Effector memory CD8-positive, alpha-beta T cell (primary cell): ENCODE results near the gene SHISA6.
"Not testable (repeated sequence)": the region's sequence is repeated elsewhere in the genome, so short reads cannot be mapped to it uniquely, and the experiment has no call there.

Experiments
- ATAC-seq: fragments of 150-1000 bp; cut with Tn5 transposase; replicated peaks from 2 replicates; pipeline ENCODE4 v1.10.0; 2021; ENCODE audit warnings: mild to moderate bottlenecking, moderate library complexity
- DNase-seq, 3 experiments: peaks; one replicate each; pipeline ENCODE4 v3.0.0; 2021
- H3K27ac Mint-ChIP-seq, 2 donors: one replicate each; pipeline ENCODE4 v1.8.0; 2022; ENCODE audit warnings: mild to moderate bottlenecking in 2 of 2, mixed read lengths in 2 of 2, moderate library complexity in 2 of 2
- H3K27me3 Mint-ChIP-seq, 2 donors: one replicate each; pipeline ENCODE4 v1.8.0; 2022; ENCODE audit warnings: mixed read lengths in 2 of 2
- H3K36me3 Mint-ChIP-seq: one replicate; pipeline ENCODE4 v1.8.0; 2022; ENCODE audit warnings: mild to moderate bottlenecking, moderate library complexity, mixed read lengths; ENCODE audit not compliant: insufficient read depth
- H3K4me1 Mint-ChIP-seq, 2 donors: one replicate each; pipeline ENCODE4 v1.8.0; 2022; ENCODE audit warnings: low read depth in 2 of 2, mixed read lengths in 2 of 2
- H3K4me3 Mint-ChIP-seq, 2 donors: one replicate each; pipeline ENCODE4 v1.8.0; 2022; ENCODE audit warnings: mild to moderate bottlenecking in 2 of 2, mixed read lengths in 2 of 2, moderate library complexity in 2 of 2
- H3K9me3 Mint-ChIP-seq, 2 donors: one replicate each; pipeline ENCODE4 v1.8.0; 2022; ENCODE audit warnings: mixed read lengths in 2 of 2

SHISA6 gene

GRCh38 chr17:11300201-11300600 lies 59.2 kb downstream of the SHISA6 start:
- ATAC-seq (no peak), DNase-seq (no peak)
- Mint-ChIP-seq H3K4me1 (no peaks in the 10 kb centered on the region), H3K4me3 (no peak overlapping the region), H3K9me3 (peaks cover 12 to 13% of the 10 kb centered on the region in 2 donors), H3K27ac (no peak overlapping the region), H3K27me3 (no peaks in the 10 kb centered on the region), H3K36me3 (no peaks in the 10 kb centered on the region)

GRCh38 chr17:11300738-11301137 lies 59.7 kb downstream of the SHISA6 start:
- H3K27me3 Mint-ChIP-seq: no peaks in the 10 kb centered on the region
- H3K4me3 Mint-ChIP-seq: no peak overlapping the region
- peaks cover 12 to 13% of the 10 kb centered on the region in 2 donors for H3K9me3 Mint-ChIP-seq
- ATAC-seq (no peak), DNase-seq (no peak)
- no peaks in the 10 kb centered on the region for H3K36me3 Mint-ChIP-seq
- H3K4me1 Mint-ChIP-seq: no peaks in the 10 kb centered on the region
- no peak overlapping the region for H3K27ac Mint-ChIP-seq

- not testable (repeated sequence) for ATAC-seq, H3K4me1 Mint-ChIP-seq, H3K27me3 Mint-ChIP-seq, H3K9me3 Mint-ChIP-seq, H3K27ac Mint-ChIP-seq, H3K36me3 Mint-ChIP-seq, H3K4me3 Mint-ChIP-seq, DNase-seq
These were observed 60.9 kb downstream of the SHISA6 start for GRCh38 chr17:11301874-11302273.

GRCh38 chr17:11302401-11303186 lies 61.6 kb downstream of the SHISA6 start:
- no peaks in the 10 kb centered on the region for H3K36me3 Mint-ChIP-seq
- H3K4me1 Mint-ChIP-seq: no peaks in the 10 kb centered on the region
- ATAC-seq: no peak
- no peak overlapping the region for H3K27ac Mint-ChIP-seq
- no peaks in the 10 kb centered on the region for H3K27me3 Mint-ChIP-seq
- no peaks in the 10 kb centered on the region for H3K9me3 Mint-ChIP-seq
- no peak overlapping the region for H3K4me3 Mint-ChIP-seq
- no peak for DNase-seq

- DNase-seq (no peak), ATAC-seq (no peak)
- Mint-ChIP-seq H3K4me1 (no peaks in the 10 kb centered on the region), H3K4me3 (no peak overlapping the region), H3K36me3 (no peaks in the 10 kb centered on the region), H3K27ac (no peak overlapping the region), H3K27me3 (no peaks in the 10 kb centered on the region), H3K9me3 (no peaks in the 10 kb centered on the region)
These were observed 62.9 kb downstream of the SHISA6 start for GRCh38 chr17:11303773-11304394.

GRCh38 chr17:11304568-11304967 lies 63.6 kb downstream of the SHISA6 start:
- no peaks in the 10 kb centered on the region for H3K27me3 Mint-ChIP-seq

GRCh38 chr17:11305524-11305923 lies 64.5 kb downstream of the SHISA6 start:
- no peak for ATAC-seq
- no peaks in the 10 kb centered on the region for H3K27me3 Mint-ChIP-seq
- no peaks in the 10 kb centered on the region for H3K4me1 Mint-ChIP-seq
- H3K9me3 Mint-ChIP-seq: peaks cover 4 to 10% of the 10 kb centered on the region in 2 donors
- no peak overlapping the region for H3K27ac Mint-ChIP-seq
- DNase-seq: no peak
- no peaks in the 10 kb centered on the region for H3K36me3 Mint-ChIP-seq
- no peak overlapping the region for H3K4me3 Mint-ChIP-seq

More at GRCh38 chr17:11304568-11304967, 63.6 kb downstream of the SHISA6 start:
- Mint-ChIP-seq H3K4me1 (no peaks in the 10 kb centered on the region), H3K4me3 (no peak overlapping the region), H3K9me3 (peaks cover under 1 to 4% of the 10 kb centered on the region in 2 donors), H3K36me3 (no peaks in the 10 kb centered on the region), H3K27ac (no peak overlapping the region)
- ATAC-seq (no peak), DNase-seq (no peak)

- no peak for ATAC-seq
- H3K4me1 Mint-ChIP-seq: no peaks in the 10 kb centered on the region
- H3K36me3 Mint-ChIP-seq: no peaks in the 10 kb centered on the region
These were observed 67.5 kb downstream of the SHISA6 start for GRCh38 chr17:11308531-11308930.

GRCh38 chr17:11309033-11309432 lies 68.0 kb downstream of the SHISA6 start:
- Mint-ChIP-seq H3K9me3 (peaks cover 6 to 10% of the 10 kb centered on the region in 2 donors), H3K36me3 (no peaks in the 10 kb centered on the region), H3K4me1 (no peaks in the 10 kb centered on the region), H3K4me3 (no peak overlapping the region), H3K27ac (no peak overlapping the region), H3K27me3 (no peaks in the 10 kb centered on the region)
- DNase-seq (no peak), ATAC-seq (no peak)

More at GRCh38 chr17:11308531-11308930, 67.5 kb downstream of the SHISA6 start:
- H3K4me3 Mint-ChIP-seq: no peak overlapping the region
- H3K9me3 Mint-ChIP-seq: peaks cover 6 to 10% of the 10 kb centered on the region in 2 donors
- H3K27me3 Mint-ChIP-seq: no peaks in the 10 kb centered on the region
- no peak overlapping the region for H3K27ac Mint-ChIP-seq
- no peak for DNase-seq

GRCh38 chr17:11309850-11310249 lies 68.8 kb downstream of the SHISA6 start:
- Mint-ChIP-seq H3K4me3 (no peak overlapping the region), H3K9me3 (peaks cover 6 to 10% of the 10 kb centered on the region in 2 donors), H3K36me3 (no peaks in the 10 kb centered on the region), H3K4me1 (no peaks in the 10 kb centered on the region), H3K27ac (no peak overlapping the region), H3K27me3 (no peaks in the 10 kb centered on the region)
- ATAC-seq (no peak), DNase-seq (no peak)

GRCh38 chr17:11316451-11316850 lies 75.4 kb downstream of the SHISA6 start:
- not testable (repeated sequence) for DNase-seq, ATAC-seq, H3K27me3 Mint-ChIP-seq, H3K4me3 Mint-ChIP-seq, H3K9me3 Mint-ChIP-seq, H3K4me1 Mint-ChIP-seq, H3K27ac Mint-ChIP-seq, H3K36me3 Mint-ChIP-seq

- no peak for ATAC-seq
- no peak overlapping the region for H3K4me3 Mint-ChIP-seq
These were observed 77.2 kb downstream of the SHISA6 start for GRCh38 chr17:11318207-11318606.

GRCh38 chr17:11319894-11320293 lies 78.9 kb downstream of the SHISA6 start:
- peaks cover 0 to 1% of the 10 kb centered on the region in 2 donors for H3K9me3 Mint-ChIP-seq
- no peak overlapping the region for H3K27ac Mint-ChIP-seq
- H3K36me3 Mint-ChIP-seq: no peaks in the 10 kb centered on the region
- no peak overlapping the region for H3K4me3 Mint-ChIP-seq
- no peak for DNase-seq
- ATAC-seq: no peak
- H3K4me1 Mint-ChIP-seq: no peaks in the 10 kb centered on the region
- H3K27me3 Mint-ChIP-seq: no peaks in the 10 kb centered on the region

More at GRCh38 chr17:11318207-11318606, 77.2 kb downstream of the SHISA6 start:
- DNase-seq: no peak
- Mint-ChIP-seq H3K9me3 (peaks cover 0 to 3% of the 10 kb centered on the region in 2 donors), H3K36me3 (no peaks in the 10 kb centered on the region), H3K4me1 (no peaks in the 10 kb centered on the region), H3K27me3 (no peaks in the 10 kb centered on the region), H3K27ac (no peak overlapping the region)

GRCh38 chr17:11324021-11324420 lies 83.0 kb downstream of the SHISA6 start:
- H3K27ac Mint-ChIP-seq: no peak overlapping the region
- peaks cover 0 to 1% of the 10 kb centered on the region in 2 donors for H3K9me3 Mint-ChIP-seq
- H3K4me1 Mint-ChIP-seq: no peaks in the 10 kb centered on the region
- H3K4me3 Mint-ChIP-seq: no peak overlapping the region
- ATAC-seq (no peak), DNase-seq (no peak)
- H3K36me3 Mint-ChIP-seq: peaks cover 3% of the 10 kb centered on the region
- no peaks in the 10 kb centered on the region for H3K27me3 Mint-ChIP-seq
